GM21447 (cell line): ENCODE measurements around the gene FBN1.

ENCODE experiments used
- ATAC-seq: cut with Tn5 transposase; IDR thresholded peaks from one replicate; pipeline ENCODE4 v1.9.1; 2021; ENCODE audit not compliant: unreplicated experiment

FBN1 gene

DNA sequence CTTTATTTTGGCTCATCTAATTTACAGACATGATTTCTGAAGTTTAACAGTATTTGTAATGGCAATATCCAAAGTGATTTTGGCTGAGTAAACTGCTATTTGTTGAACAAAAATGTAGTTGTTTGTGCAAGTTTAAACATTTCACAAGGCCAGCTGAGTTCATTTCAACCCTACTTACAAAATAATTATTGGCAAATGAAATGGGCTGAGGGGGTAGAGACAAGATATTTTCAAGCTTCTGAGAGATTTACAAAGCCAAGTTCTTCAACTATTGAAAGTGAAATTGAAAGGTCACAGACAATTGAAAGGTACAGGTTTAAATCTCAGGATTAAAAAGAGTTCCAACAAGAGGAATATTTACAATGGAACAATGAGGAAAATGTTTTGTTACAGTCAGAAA, 237.2 kb downstream of the FBN1 start:
- ATAC-seq, result no peak

GRCh38 chr15:48407646-48408045, 237.9 kb downstream of the FBN1 start:
- ATAC-seq, result no peak

DNA sequence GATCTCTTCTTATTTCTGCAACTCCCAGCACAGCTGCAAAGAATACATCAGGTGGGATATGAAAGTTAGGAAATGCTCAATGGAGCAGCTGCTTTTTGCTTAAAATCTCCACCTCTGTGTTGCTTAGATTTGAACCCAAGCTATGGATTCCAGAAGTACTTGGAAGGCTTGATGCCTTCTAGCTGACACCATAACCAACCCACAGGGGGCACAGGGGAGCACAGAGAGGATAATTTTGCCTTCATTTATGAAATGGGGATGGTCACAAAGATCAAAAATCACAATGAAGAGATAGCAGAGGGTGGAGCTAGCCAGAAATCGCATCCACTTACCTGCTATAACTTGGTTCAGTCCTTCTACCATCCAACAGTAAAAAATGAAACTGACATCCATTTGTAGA, 238.6 kb downstream of the FBN1 start:
- no peak for ATAC-seq

GRCh38 chr15:48406266-48406891, 239.1 kb downstream of the FBN1 start:
- no peak for ATAC-seq

DNA sequence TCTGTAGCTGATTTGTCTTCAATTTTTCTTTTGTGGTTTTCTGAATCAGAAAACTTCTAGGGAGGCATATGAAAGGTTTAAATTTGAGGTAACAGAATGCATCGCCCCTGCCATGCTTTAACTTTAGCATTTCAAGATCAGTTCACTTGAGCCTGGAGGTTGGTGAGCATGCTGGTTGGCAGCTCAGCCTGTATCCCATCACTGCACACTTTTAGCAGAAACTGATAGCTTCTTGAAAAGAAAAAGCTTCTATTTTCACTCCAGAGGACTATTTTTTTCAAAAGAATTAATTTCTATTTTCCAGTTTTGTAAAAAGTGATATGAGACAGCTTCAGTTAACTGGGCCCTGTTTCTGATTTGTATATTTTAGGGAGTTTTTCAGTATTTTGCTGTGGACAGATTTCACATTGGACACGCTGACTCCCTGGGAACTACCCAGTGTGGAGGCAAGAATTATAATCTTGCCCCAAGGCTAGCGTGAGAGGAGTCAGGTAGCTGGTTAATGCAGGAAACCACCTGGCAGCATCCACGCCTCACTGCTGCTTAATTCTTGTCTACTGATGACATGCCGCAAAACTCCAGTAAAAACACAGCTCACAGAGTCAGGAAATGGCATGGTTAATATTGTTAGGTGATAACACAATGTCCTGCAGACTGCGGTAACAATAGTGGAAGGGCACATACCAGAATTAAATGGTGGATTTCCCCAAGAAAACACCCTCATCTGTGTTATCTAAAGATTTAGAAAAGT, 242.9 kb downstream of the FBN1 start:
- ATAC-seq, result peak; percentile 46

DNA sequence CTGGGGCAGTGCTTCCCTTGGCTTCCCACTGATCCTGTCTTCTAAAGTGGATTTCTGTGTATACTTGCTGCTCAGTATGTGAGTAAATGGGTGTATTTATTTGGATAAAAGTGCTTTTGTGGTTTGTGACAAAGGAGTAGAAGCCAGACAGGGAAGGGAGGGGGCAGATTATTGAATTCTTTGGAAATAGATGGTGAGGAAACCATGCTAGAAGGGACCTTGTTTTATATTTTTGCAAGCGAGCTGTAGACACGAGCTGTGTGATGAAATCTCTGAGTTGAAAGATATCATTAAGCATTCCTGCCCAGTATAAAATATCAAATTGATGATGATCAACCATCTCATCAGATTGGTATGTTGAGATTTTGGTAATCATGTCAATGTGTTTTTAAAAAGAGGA, 245.4 kb downstream of the FBN1 start:
- no peak for ATAC-seq

GRCh38 chr15:48397841-48398240, 247.7 kb downstream of the FBN1 start:
- no peak for ATAC-seq

DNA sequence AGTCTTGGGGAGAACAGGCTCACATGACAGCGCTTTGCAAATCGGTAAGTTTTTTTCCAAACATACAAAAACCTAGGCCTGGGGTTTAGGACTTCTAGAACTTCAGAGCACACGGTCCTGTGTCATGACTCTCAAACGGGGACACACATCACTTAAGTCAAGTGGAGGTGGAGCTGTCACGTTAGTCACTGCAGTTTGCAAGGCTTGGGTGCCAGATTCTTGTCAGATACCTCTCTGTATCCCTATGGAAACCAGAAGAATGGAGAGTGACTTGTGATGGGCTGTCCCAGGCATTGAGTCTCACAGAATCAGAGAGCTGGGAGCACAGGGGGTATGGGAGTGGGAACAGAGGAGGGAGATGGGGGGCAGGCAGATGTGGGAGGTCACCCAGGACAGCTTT, 249.5 kb downstream of the FBN1 start:
- no peak for ATAC-seq

DNA sequence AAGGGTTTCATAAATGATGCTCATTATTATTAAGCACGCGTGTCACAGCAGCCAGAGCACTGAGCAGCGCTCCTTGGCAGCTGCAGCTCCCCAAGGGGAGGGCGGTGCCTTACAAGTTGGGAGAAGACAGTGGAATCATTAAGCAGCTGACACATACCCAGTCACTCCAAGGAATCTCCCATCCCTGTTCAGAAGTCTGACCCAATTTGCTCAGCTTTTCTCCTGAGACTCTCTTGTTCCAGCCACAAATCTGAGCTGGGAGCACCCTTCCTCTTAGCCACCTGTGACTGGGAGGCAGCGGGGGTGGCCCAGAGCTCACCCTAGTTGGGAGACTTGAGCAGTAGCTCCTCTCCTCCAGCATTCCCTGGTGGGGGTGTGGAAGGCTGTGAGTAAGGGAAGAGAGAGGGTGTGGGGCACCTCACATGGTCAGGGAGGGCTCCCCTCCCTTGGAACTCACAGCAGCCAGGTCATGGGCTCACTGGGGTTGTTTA, 249.9 kb downstream of the FBN1 start:
- ATAC-seq, result no peak

- ATAC-seq, result no peak
These were observed 250.5 kb downstream of the FBN1 start for GRCh38 chr15:48394970-48395369.

DNA sequence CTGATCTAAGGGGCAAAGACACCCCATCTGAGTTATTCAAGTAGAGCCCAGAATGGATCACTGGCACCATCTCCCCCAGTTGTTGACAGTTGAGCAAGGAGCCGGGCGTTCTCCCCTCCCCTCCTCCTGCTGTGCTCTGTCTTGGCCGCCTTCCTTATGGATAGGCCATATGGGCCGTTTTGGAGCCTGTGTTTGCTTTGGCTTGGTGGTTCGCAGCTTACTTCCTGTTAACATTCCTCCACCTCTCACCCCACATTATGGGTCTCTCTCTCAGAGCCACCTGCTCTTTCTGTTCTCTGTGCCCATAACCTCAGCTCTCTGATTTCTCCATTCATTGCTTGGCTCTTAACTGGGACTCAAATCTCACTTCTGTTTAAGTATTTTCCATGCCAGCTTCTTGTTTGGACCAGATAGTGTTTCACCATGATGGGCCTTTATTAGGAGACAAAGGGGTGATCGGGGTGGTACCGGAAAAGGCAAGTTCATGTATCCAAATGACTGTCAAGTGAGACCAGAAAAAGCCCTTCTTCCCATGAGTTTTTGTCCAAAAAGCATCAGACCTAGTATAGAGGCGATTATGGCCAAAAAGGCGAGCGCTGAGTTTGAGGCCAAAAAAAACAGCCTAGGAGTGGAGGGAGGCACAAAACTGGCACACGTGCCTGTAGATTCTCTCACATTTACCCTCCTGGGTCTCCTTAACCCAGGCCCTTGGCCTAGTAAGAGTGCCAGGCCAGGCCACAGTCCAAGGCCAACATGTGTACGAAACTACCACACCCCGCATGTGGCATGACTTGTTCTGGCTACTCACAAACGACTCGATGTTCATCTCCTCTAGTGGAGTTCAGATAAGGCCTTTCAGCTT, 251.6 kb downstream of the FBN1 start:
- ATAC-seq, result no peak

GRCh38 chr15:48392356-48392755, 253.2 kb downstream of the FBN1 start:
- ATAC-seq, result no peak

GRCh38 chr15:48391950-48392349, 253.6 kb downstream of the FBN1 start:
- ATAC-seq, result no peak

DNA sequence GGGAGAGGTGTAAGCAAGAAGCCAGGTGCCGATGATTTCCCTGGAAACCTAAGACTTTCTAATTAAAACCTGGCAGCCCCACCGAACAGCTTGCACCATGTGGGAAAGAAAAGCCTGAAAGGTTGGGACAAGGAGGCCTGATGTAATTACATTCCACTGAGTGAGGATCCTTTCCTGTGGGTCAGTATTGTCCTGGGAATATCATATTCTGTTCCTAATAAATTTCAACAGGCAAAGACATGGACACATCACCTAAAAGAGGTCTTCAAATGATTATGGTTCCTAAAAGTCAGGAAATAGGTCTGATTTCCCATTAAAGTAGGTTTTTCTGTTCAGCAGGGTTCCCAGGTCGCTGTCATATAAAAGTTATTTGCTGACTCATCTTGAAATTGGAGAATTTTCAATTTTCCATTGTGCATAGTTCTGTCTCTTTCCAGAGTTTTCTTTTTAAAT, 255.8 kb downstream of the FBN1 start:
- no peak for ATAC-seq

DNA sequence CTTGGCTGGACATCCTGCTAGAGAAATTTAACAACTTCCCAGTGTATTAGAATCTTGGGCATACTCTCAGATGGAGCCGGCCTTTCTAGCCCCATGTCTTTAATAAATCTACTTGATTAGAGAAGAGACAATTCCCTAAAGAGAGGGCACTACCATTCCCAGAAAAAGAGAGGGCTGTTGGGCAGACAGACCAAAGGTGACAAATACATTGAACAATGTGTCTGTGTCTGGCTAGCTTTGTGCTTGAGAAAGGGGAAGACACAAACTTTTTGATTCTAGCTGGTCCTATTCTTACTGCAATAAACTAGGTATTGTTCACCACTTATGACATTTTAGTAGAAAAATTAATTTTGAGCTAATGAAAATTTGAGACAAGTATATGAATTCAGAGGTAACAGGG, 256.6 kb downstream of the FBN1 start:
- ATAC-seq, result no peak

- ATAC-seq, result no peak
These were observed 257.3 kb downstream of the FBN1 start for GRCh38 chr15:48388016-48388851.

DNA sequence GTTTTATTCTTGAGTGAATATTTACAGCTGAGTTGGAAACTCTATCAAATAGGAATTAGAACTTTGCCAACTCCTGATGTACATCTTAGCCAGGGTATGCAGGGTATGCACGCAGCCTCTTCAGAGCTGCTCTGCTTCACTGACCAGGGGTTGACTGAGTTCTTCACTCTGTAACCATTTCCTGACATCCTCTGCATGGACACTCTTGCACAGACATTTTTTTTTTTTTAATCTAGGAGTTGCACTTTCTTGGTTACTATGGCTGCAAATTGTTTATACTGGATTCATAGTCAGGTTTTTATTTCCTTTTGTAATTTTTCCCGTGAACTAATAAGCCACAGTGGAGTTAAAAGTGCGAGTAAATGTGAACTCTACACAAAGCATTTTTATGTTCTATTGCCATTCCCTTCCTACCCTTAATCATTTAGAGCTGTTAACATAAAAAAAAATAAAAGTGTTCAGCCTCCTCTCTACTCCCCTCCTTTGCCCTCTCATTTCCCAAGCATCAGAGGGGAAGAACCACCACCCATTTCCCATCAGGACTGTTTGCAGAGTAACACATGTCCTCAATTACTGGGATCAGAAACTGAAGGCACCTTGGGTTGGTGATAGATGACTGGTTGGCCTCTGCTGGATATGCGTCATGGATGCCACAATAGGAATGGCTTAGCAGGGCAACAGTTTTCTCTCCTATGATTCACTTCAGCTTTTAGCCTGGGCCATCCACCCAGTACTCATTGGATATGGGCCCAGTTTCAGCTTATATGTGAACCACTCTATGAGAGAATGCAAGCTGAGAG, 260.3 kb downstream of the FBN1 start:
- ATAC-seq, result no peak

- no peak for ATAC-seq
These were observed 260.9 kb downstream of the FBN1 start for GRCh38 chr15:48384616-48385015.

DNA sequence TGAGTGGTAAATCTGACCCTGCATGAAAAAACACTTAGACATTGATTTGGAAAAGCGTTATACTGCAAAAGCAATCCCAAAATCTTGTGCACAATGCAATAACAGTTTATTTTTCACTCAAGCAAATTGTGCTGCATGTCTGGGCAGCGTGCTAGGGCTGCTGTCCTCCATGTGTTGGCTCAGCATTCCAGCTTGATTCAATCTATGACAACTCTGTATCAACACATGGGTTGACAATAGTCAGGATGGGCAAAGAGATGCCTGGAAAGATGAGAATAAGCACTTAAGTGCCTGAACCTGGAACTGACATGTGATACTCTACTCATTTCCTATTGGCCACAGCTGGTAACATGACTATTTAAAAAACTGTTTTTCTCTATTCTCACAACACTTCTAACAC, 262.5 kb downstream of the FBN1 start:
- ATAC-seq, result no peak

DNA sequence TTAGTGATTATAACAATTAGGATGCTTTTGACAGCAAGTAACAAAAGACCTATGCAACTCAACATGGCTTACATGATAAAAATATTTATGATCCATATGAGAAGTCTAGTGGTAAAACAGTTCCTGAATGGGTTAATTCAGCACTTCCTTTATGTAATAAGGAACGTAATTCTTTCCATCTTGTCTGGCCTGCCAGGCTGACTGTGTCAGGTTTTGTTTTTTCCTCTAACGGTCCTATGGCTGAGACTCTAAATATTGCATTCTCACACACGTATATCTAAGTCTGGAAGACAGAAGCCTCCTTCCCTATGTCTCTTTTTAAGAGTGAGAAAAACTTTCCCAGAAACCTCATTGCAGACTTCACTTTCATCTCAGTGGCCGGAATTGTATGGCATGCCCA, 263.6 kb downstream of the FBN1 start:
- no peak for ATAC-seq
